Naive thymus-derived CD8-positive, alpha-beta T cell (primary cell): Measurements from ENCODE around the gene ITPKC. TPM values are rescaled to one million over a fixed set of nuclear protein-coding genes. Genes with fewer than 3 reads are reported as not detected.
"Not testable (repeated sequence)": the region's sequence is repeated elsewhere in the genome, so short reads cannot be mapped to it uniquely, and the experiment has no call there.

Experiments
- ATAC-seq, 2 donors: fragments of 150-1000 bp; cut with Tn5 transposase in 1 of 2; sonication (Bioruptor Pico), chemical (Tn5 transposase) in 1 of 2; 1 replicate in 1 of 2; 2 replicates in 1 of 2; pipeline ENCODE4 v1.10.0; 2021; ENCODE audit warnings: mild to moderate bottlenecking in 2 of 2, moderate library complexity in 2 of 2
- POLR2A ChIA-PET: fragments of 350-600 bp; sonication (Branson Sonifier 250); formaldehyde crosslinking; loops from one replicate; lab custom pipeline; 2021; ENCODE audit warnings: antibody characterized with exemption; lab: Charles Lee
- DNase-seq, 10 donors: peaks; one replicate each; pipeline versions ENCODE4 v3.0.0 to v3.0.0-alpha.2; 2020 to 2022
- H3K27ac Mint-ChIP-seq, 10 donors: one replicate each; pipeline ENCODE4 v1.8.0; 2020 to 2022; ENCODE audit warnings: mild to moderate bottlenecking in 10 of 10, mixed read lengths in 10 of 10, moderate library complexity in 4 of 10, inconsistent platforms in 1 of 10
- H3K27me3 Mint-ChIP-seq, 5 donors: one replicate each; pipeline ENCODE4 v1.8.0; 2021 to 2022; ENCODE audit warnings: mixed read lengths in 5 of 5
- H3K36me3 Mint-ChIP-seq, 3 donors: one replicate each; pipeline ENCODE4 v1.8.0; 2020 to 2022; ENCODE audit warnings: mixed read lengths in 3 of 3, mild to moderate bottlenecking in 2 of 3, inconsistent platforms in 1 of 3
- H3K4me1 Mint-ChIP-seq, 4 donors: one replicate each; pipeline ENCODE4 v1.8.0; 2021 to 2022; ENCODE audit warnings: mixed read lengths in 4 of 4
- H3K4me3 Mint-ChIP-seq, 10 donors: one replicate each; pipeline ENCODE4 v1.8.0; 2020 to 2022; ENCODE audit warnings: mild to moderate bottlenecking in 10 of 10, mixed read lengths in 10 of 10, moderate library complexity in 6 of 10, inconsistent platforms in 1 of 10
- H3K9me3 Mint-ChIP-seq, 9 donors: one replicate each; pipeline ENCODE4 v1.8.0; 2020 to 2022; ENCODE audit warnings: mixed read lengths in 9 of 9, mild to moderate bottlenecking in 3 of 9, inconsistent platforms in 1 of 9, moderate library complexity in 1 of 9
- polyA plus RNA-seq, 3 donors: library from polyadenylated mRNA; unstranded; fragments of 300-500 nt; fragmentation: Illumina TruSeq; gene quantifications; one replicate each; pipeline ENCODE4 v1.2.3, GENCODE V29; 2021
- total RNA-seq, 8 experiments: library from RNA in 2 of 8; stranded (reverse) in 2 of 8; gene quantifications; one replicate each; pipeline ENCODE4 v1.2.3 and lab custom pipeline; 2021 to 2026

Gene ITPKC
- total and polyA plus RNA-seq, 5 experiments from 2014 or later = 2.9 to 8.1 (median 5.7) TPM

DNA sequence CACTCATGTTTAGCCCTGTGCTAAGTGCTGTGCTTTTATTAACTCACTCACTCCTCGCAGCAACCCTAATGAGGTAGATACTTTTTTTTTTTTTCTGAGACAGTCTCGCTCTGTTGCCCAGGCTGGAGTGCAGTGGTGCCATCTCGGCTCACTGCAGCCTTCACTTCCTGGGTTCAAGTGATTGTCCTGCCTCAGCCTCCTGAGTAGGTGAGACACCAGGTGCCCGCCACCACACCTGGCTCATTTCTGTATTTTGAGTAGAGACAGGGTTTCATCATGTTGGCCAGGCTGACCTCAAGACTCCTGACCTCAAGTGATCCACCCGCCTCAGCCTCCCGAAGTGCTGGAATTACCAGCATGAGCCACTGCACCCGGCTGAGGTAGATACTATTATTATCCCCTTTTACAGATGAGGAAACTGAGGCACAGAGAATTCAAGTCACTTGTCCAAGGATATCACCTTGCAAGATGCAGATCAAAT lies 2.5 kb downstream of the ITPKC start:
- no peaks in the 10 kb centered on the region for H3K9me3 Mint-ChIP-seq
- no peaks in the 10 kb centered on the region for H3K27me3 Mint-ChIP-seq
- H3K27ac Mint-ChIP-seq = peak overlapping the region in 4 of 10 donors; percentile 19 to 95 (median 36)
- no peak for DNase-seq
- peaks cover 0 to 12% (median 0%) of the 10 kb centered on the region in 3 donors for H3K36me3 Mint-ChIP-seq
- H3K4me1 Mint-ChIP-seq = peaks cover 37 to 80% (median 74%) of the 10 kb centered on the region in 4 donors
- peak overlapping the region; percentile 33 to 94 (median 72) for H3K4me3 Mint-ChIP-seq
- POLR2A ChIA-PET = interaction anchor here (1.0 kb wide), 1 partner anchor 31 kb away, joined by 4 read pairs; the partner anchor contains the start of gene ACTMAP
- no peak for ATAC-seq

GRCh38 chr19:40721140-40721486 lies 4.2 kb downstream of the ITPKC start:
- POLR2A ChIA-PET = interaction anchor here (0.6 to 0.9 kb wide), 3 partner anchors 28 to 393 kb away, joined by 3 to 6 read pairs (median 3); partner anchors contain the start of genes CYP2F1 and EGLN2
- Mint-ChIP-seq H3K36me3 (peaks cover 0 to 21% (median under 1%) of the 10 kb centered on the region in 3 donors), H3K9me3 (no peaks in the 10 kb centered on the region), H3K27ac (peak overlapping the region in 3 of 10 donors; percentile 31 to 83 (median 72)), H3K4me1 (peaks cover 25 to 65% (median 59%) of the 10 kb centered on the region in 4 donors), H3K27me3 (no peaks in the 10 kb centered on the region), H3K4me3 (peak overlapping the region in 6 of 10 donors; percentile 60 to 87 (median 72))
- no peak for ATAC-seq
- no peak for DNase-seq

- Mint-ChIP-seq H3K27ac (peak overlapping the region in 1 of 10 donors; percentile 37), H3K4me3 (peak overlapping the region in 2 of 10 donors; percentile 12 to 18), H3K9me3 (no peaks in the 10 kb centered on the region), H3K4me1 (peaks cover 22 to 58% (median 52%) of the 10 kb centered on the region in 4 donors), H3K36me3 (peaks cover 0 to 28% (median 8%) of the 10 kb centered on the region in 3 donors), H3K27me3 (no peaks in the 10 kb centered on the region)
- POLR2A ChIA-PET = interaction anchor here (0.6 kb wide), 2 partner anchors 79 to 392 kb away, joined by 3 to 6 read pairs; partner anchors contain the start of gene CYP2F1
- no peak for DNase-seq
- ATAC-seq = no peak
Observed at GRCh38 chr19:40721936-40722661, 5.2 kb downstream of the ITPKC start.

GRCh38 chr19:40723661-40724254 lies 6.8 kb downstream of the ITPKC start:
- Mint-ChIP-seq H3K9me3 (no peaks in the 10 kb centered on the region), H3K4me3 (peak overlapping the region in 1 of 10 donors; percentile 2), H3K27ac (peak overlapping the region in 1 of 10 donors; percentile 49), H3K27me3 (no peaks in the 10 kb centered on the region), H3K36me3 (peaks cover 0 to 30% (median 13%) of the 10 kb centered on the region in 3 donors), H3K4me1 (peaks cover 18 to 48% (median 40%) of the 10 kb centered on the region in 4 donors)
- POLR2A ChIA-PET = interaction anchor here (0.6 kb wide), 1 partner anchor 13 kb away, joined by 3 read pairs; no protein-coding TSS in a partner anchor
- no peak for ATAC-seq
- no peak for DNase-seq

- POLR2A ChIA-PET = interaction anchor here (0.6 kb wide), 2 partner anchors 12 to 25 kb away, joined by 3 read pairs; no protein-coding TSS in a partner anchor
- Mint-ChIP-seq H3K27ac (peak overlapping the region in 2 of 10 donors; percentile 49 to 56), H3K4me1 (peaks cover 18 to 42% (median 35%) of the 10 kb centered on the region in 4 donors), H3K27me3 (no peaks in the 10 kb centered on the region), H3K4me3 (no peak overlapping the region), H3K36me3 (peaks cover 0 to 33% (median 13%) of the 10 kb centered on the region in 3 donors), H3K9me3 (no peaks in the 10 kb centered on the region)
- DNase-seq = no peak
- no peak for ATAC-seq
Observed at GRCh38 chr19:40724315-40724714, 7.4 kb downstream of the ITPKC start.

GRCh38 chr19:40724855-40725254 lies 7.9 kb downstream of the ITPKC start:
- H3K4me1 Mint-ChIP-seq = peaks cover 17 to 37% (median 30%) of the 10 kb centered on the region in 4 donors
- no peak for DNase-seq
- H3K9me3 Mint-ChIP-seq = no peaks in the 10 kb centered on the region
- POLR2A ChIA-PET = interaction anchor here (0.6 kb wide), 1 partner anchor 24 kb away, joined by 3 read pairs; no protein-coding TSS in a partner anchor
- ATAC-seq = no peak
- H3K4me3 Mint-ChIP-seq = no peak overlapping the region
- H3K27me3 Mint-ChIP-seq = no peaks in the 10 kb centered on the region
- H3K36me3 Mint-ChIP-seq = peaks cover 0 to 38% (median 13%) of the 10 kb centered on the region in 3 donors
- no peak overlapping the region for H3K27ac Mint-ChIP-seq

DNA sequence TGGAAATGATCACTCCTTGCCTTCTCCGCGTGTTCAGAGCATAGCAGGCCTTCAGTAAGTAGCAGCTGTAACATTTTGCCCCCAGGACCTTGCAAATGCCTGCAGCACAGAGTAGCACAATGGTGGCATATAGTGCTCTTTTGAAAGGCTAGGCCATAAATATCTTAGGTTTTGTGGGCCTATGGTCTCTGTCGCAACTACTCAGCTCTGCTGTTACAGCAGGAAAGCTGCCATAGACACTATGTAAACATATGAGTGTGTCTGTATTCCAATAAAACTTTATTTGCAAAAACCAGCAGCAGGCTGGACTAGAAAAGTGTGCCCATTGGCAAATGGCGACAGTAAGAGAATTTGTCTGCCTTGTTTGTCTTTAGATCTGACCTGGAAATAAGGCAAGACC lies 9.4 kb downstream of the ITPKC start:
- H3K4me3 Mint-ChIP-seq = no peak overlapping the region
- peaks cover 8 to 26% (median 16%) of the 10 kb centered on the region in 4 donors for H3K4me1 Mint-ChIP-seq
- H3K9me3 Mint-ChIP-seq = no peaks in the 10 kb centered on the region
- peaks cover 0 to 50% (median 21%) of the 10 kb centered on the region in 3 donors for H3K36me3 Mint-ChIP-seq
- H3K27ac Mint-ChIP-seq = no peak overlapping the region
- no peak for DNase-seq
- H3K27me3 Mint-ChIP-seq = no peaks in the 10 kb centered on the region
- no peak for ATAC-seq
- POLR2A ChIA-PET = interaction anchor here (0.7 kb wide), 1 partner anchor 680 kb away, joined by 4 read pairs; no protein-coding TSS in a partner anchor

GRCh38 chr19:40730065-40730464 lies 13.2 kb downstream of the ITPKC start:
- H3K27me3 Mint-ChIP-seq, POLR2A ChIA-PET, DNase-seq, H3K4me3 Mint-ChIP-seq, ATAC-seq, H3K4me1 Mint-ChIP-seq, H3K9me3 Mint-ChIP-seq: not testable (repeated sequence)
- peaks cover 0 to 71% (median 32%) of the 10 kb centered on the region in 3 donors for H3K36me3 Mint-ChIP-seq
- peak overlapping the region in 1 of 10 donors; percentile 48 for H3K27ac Mint-ChIP-seq

DNA sequence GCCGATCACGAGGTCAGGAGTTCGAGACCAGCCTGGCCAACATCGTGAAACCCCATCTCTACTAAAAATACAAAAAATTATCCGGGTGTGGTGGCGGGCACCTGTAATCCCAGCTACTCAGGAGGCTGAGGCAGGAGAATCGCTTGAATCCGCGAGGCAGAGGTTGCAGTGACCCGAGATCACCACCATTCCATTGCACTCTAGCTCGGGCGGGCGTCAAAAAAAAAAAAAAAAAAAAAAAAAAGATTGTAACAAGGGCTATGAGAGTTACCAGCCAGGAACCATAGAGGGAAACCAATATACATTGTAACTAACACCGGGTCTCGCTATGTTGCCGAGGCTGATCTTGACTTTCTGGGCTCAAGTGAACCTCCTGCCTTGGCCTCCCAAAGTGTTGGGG lies 15.4 kb downstream of the ITPKC start:
- not testable (repeated sequence) for H3K9me3 Mint-ChIP-seq, H3K4me3 Mint-ChIP-seq, H3K27me3 Mint-ChIP-seq, DNase-seq, H3K27ac Mint-ChIP-seq, H3K4me1 Mint-ChIP-seq, ATAC-seq
- peaks cover 6 to 65% (median 32%) of the 10 kb centered on the region in 3 donors for H3K36me3 Mint-ChIP-seq
- POLR2A ChIA-PET = interaction anchor here (1.0 kb wide), 1 partner anchor 18 kb away, joined by 3 read pairs; no protein-coding TSS in a partner anchor

GRCh38 chr19:40733149-40733548 lies 16.2 kb downstream of the ITPKC start:
- Mint-ChIP-seq H3K4me1 (peaks cover 0 to 6% (median 1%) of the 10 kb centered on the region in 4 donors), H3K27ac (no peak overlapping the region), H3K9me3 (no peaks in the 10 kb centered on the region), H3K27me3 (no peaks in the 10 kb centered on the region), H3K4me3 (no peak overlapping the region), H3K36me3 (peaks cover 6 to 68% (median 29%) of the 10 kb centered on the region in 3 donors)
- DNase-seq (no peak), ATAC-seq (no peak)
- POLR2A ChIA-PET = interaction anchor here (1.0 kb wide), 1 partner anchor 17 kb away, joined by 3 read pairs; no protein-coding TSS in a partner anchor

- Mint-ChIP-seq H3K9me3 (no peaks in the 10 kb centered on the region), H3K27me3 (no peaks in the 10 kb centered on the region), H3K36me3 (peaks cover 6 to 68% (median 27%) of the 10 kb centered on the region in 3 donors), H3K4me1 (peaks cover 0 to 6% (median 1%) of the 10 kb centered on the region in 4 donors), H3K27ac (peak overlapping the region in 5 of 10 donors; percentile 1 to 81 (median 71)), H3K4me3 (peak overlapping the region in 1 of 10 donors; percentile 32)
- POLR2A ChIA-PET = no interaction called here
- ATAC-seq = no peak
- DNase-seq = no peak
Observed at GRCh38 chr19:40735013-40735771, 18.3 kb downstream of the ITPKC start.
